Activated CD8-positive, alpha-beta memory T cell treated with anti-CD3 and anti-CD28 coated beads for 4 hours (primary cell): Measurements from ENCODE around the gene SORCS3.

Source experiments
- DNase-seq, 2 donors: peaks; one replicate each; pipeline ENCODE4 v3.0.0-alpha.2; 2020; ENCODE audit warnings: low read depth in 2 of 2

Gene SORCS3

GRCh38 chr10:105181626-105182025, 540.5 kb downstream of the SORCS3 start:
- DNase-seq: no peak

GRCh38 chr10:105183536-105183935, 542.4 kb downstream of the SORCS3 start:
- no peak for DNase-seq

DNA sequence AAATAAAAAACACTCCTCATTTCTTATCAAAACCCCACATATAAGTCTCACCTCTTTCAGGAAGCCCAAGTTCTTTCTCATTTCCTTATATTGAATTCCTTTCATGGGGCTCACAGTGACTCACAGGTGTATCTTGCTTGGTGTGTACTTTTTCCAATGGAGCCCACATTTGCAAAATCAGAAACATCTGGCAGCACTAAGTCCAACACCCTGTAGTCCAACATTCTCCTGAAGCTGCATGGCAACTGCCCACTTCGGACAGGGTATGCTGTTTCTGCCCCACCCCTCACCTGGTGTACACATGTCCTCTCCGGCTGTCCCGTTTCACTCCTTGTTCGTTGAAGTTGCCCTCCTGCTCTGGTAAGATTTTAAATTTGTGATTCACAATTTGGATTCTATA, 544.1 kb downstream of the SORCS3 start:
- no peak for DNase-seq

DNA sequence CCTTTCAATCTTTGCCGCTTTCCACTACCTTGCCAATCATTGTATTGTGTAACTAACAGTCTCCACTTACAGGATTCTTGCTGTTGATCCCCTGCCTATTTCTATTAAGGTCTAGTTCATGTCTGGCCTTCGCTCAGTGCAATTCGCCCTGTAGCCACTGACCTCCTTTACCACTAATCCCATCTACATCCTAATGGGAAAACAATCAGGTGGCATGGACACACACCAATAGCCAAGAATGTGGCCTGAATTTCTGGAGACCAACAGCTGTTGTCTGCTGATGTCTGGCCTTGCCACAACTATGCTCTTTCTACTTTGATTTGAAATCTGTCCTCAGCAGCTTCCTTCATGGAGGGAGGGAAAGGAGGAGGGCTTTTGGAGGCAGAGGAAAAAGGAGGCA, 546.2 kb downstream of the SORCS3 start:
- no peak for DNase-seq

- no peak for DNase-seq
These were observed 547.8 kb downstream of the SORCS3 start for GRCh38 chr10:105188737-105189462.

DNA sequence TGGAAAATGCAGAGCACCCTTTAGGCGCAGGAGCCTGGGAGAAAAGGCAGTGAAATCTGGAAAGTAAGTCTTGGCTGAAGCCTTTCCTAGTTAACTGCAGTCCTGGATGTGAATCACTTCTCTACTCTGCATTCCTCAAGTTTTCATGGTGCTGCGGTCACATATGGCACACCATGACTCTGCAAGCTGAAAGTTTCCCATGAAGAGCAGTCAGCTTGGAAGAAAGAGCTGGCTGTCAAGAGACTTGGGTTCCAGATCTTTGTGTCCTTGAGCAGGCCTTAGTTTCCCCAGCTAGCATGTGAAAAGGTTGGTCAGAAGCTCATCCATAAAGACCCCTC, 548.3 kb downstream of the SORCS3 start:
- no peak for DNase-seq

DNA sequence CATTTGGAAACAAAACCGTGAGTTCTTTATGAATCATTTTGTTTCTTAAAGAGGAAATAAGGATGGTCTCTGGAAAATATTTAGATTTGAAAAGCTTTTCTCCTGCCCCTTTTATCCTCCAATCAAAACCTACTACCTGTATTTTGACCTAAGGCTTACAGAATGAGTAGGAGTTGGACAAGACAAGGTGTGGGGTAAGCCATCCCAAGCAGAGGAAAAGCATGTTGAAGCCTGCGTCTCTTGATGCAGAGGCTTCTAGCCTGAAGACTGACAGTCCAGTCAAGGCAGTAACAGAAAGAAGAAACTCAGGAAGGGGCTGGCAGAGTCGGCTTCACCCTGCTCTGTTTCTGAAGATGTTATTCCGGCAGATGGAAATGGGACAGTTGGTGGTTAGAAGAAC, 551.1 kb downstream of the SORCS3 start:
- no peak for DNase-seq

DNA sequence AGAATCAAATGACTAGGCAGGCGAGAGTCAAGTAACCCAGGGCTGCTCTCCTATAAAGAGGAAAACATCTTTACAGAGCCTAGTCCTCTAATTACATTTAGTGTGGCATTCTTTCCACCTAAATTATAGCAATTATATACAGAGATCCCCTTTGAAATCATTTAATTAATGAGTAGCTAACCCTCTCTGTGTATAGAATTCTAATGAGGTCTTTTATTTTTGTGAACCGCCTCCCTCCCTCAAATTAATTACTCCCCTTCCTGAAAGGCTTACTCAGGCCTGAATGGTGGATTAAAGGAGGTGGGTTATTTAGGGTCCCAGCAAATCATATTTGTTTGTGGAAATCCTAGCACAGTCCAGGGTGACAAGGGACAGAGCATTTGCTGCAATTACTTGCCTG, 551.8 kb downstream of the SORCS3 start:
- no peak for DNase-seq

DNA sequence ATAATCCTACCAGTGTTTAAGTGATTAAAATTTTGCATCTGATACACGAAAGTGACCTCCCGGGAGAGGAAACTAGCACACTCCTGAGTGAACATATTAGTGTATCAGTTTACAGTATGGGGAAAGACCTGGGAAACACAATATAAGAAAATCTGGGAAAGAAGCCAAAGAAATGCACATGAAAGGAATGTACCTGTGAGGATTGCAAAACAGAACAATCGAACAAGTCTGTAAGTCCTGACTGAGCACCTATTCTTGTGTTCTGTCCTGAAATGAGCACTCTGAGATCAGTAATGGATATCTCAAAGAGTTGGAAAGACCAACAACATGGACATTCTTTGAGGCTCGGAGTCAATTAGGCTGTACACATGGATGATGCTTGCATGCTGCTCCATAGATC, 554.7 kb downstream of the SORCS3 start:
- no peak for DNase-seq

DNA sequence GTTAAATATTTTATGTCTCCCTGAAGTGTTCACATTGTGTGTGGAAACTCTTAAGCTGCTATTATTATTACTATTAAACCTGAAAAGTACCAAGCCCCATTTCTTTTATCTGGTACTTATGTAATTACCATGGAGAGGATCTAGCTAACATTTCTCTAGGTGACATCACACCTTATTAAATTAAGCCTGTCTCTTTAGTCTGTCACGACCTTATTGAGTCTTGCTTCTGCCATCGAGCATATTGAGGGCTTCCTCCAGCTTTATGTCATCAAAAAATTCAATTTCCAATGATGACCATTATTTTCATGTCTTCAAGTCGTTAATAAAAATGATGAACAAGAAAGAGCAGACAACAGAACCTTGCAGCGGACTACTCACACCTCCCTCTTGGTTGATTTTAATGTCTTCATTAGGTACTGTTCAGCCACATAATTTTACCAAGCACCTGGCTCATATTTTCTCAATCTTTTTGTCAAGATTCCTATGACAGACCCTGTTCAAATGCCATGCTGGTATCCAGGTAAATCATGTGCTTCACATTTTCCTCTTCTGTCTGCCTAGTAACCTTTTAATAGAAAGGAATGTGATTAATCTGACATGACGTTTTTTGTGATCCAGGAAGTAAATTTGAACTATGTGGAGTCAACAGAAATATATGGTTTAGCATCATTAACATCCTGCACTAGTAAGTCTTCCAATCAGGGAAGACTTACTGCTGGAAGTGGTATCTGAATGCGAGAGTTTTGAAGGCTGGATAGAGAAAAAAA, 556.7 kb downstream of the SORCS3 start:
- no peak for DNase-seq

DNA sequence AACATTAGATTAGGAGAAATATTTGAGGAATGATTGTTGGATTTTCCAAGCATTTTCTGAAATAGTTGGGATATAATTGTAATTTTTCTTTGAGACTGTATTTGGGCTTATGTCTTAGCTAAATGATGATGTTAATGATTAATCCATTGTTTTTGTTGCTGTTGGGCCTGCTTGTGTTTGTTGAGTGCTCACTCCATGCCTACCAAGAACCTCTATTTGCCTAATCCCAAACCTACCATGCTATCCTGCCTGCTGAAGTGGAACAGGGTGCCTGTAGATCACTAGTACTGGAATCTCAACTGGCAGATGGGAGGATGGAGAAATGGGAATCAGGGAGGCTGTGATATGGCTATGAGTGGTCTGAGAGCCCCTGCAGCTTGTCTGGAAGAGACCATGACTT, 565.5 kb downstream of the SORCS3 start:
- no peak for DNase-seq

DNA sequence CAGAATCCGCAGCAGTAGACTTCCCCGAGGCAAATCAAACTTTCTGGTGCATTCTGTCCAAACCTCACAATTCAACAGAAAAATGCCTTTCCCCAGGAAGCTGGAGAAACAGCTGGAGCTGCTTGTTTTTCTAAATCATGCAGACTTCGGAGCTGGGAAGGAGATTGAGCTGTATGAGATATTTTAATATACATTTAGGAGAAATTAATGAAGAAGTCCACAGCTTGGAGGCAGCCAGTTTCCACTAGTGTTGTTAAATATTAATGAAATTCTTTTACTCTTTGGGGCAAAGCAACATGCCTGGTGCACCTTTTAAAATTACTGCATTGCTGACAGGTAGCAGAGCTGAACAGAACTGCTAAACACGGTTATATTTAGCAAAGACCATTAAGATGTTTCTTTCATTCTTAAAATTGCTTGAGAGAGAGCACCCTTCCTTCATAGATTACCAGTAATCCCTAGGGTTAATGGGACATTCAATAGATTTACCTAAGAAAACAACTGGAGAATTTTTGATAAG, 566.4 kb downstream of the SORCS3 start:
- DNase-seq: no peak

DNA sequence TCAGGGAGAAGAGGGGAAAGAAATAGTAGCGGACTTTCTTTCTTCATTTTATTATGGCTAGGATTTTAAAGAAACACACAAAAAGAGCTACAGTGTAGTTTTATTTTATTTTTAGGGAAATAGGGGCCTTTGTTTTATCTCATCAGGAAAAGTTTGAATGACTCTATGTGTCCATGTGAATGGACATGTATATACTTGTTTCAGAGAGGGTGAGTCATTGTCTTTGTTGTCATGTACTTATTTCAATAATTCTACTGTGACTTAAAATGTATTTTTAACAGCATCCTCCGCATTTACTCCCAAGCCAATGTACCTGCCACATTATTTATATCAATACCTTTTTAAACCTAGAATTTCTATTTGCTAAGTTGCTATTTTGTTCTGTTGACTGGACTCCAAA, 569.5 kb downstream of the SORCS3 start:
- no peak for DNase-seq

GRCh38 chr10:105237685-105238084, 596.6 kb downstream of the SORCS3 start:
- no peak for DNase-seq

DNA sequence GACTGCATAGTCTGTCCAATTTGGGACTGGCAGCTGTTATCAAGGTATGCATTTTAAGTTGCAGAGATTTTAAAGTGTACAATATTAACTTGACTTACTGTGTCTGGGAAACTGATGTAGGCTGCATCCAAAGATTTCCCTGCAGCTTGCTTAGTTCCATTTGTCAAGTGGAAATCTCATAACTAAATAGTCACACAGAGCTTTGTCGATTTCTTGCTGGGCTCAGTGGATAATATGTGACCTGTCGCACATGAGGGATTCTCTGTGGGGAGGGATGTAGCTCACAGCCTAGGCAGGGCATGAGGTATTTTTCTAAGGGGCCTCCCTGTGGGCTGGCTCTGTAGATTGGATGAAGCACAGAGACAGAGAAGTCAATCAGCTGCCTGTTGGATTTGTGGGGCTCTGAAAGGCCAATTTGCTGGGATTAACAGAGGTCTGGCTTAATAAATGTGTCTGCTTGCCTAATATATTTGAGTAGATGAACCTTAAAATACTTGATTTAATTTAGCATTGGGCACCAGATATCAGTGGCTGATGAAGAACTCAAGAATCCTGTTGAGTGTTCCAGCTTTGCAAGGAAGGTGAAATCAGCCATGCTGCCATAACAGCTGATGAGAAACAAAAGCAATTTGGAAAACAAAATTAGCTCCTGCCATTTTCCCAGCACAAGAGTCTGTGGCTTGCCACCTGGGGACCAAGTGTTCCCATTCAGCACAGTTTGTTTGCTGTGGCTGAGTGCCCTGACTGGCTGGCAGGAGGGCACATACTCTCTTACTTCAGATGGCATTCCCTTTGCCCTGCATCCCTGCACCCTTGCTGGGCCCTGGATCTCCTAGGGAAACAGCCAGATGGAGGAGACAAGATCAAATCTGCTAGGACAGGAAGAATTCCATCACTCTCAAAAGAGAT, 598.5 kb downstream of the SORCS3 start:
- DNase-seq: no peak

DNA sequence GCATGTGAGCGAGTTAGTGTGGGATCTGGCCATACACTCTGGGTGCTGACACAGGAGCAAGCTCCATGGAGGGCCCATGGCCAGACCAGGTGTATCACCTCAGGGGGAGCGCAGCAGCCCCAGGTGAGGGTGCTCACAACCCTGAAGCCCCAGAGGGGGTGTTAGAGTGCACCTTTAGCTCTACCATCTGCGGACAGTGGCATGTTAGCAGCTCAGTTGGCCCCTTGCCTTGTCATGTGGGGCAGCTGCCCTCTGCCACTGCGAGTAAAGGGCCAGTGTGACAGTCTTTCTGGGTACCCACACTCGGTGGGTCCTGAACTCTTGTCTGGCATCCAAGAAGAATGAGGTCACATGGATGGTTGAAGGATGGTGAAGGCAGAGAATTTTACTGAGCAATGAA, 600.2 kb downstream of the SORCS3 start:
- DNase-seq: no peak

- no peak for DNase-seq
These were observed 602.3 kb downstream of the SORCS3 start for GRCh38 chr10:105243381-105243780.

GRCh38 chr10:105243825-105244224, 602.7 kb downstream of the SORCS3 start:
- no peak for DNase-seq

DNA sequence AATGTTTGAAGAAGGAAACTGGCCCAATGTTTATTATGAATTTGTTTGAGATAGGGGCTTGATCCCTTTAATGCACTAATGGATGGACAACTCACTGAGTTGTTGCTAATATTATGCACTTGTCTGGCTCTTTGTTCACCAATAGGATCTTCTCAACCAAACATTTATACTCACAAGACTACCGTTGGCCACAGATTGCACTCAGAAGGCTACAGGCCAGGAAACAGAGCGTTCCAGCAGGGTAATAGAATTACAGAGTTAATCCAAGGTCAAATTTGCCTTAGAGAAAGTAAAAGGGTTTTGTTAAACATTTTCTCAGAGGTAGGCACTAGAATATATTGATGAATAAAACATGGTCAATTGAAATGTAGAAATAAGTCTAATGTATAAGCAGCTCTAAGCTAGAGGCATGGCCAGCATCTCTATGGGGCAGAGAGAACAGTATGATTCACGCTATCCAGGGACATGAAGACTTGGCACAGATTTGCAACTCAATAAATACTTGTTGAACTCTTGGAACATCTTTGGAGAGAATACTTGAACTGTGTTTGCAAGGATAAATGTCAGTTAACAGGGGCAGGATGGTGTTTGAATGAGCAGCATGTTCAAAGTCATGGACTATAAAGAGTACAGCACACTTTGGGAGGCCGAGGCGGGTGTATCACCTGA, 606.9 kb downstream of the SORCS3 start:
- DNase-seq: no peak

GRCh38 chr10:105252911-105253310, 611.8 kb downstream of the SORCS3 start:
- no peak for DNase-seq

DNA sequence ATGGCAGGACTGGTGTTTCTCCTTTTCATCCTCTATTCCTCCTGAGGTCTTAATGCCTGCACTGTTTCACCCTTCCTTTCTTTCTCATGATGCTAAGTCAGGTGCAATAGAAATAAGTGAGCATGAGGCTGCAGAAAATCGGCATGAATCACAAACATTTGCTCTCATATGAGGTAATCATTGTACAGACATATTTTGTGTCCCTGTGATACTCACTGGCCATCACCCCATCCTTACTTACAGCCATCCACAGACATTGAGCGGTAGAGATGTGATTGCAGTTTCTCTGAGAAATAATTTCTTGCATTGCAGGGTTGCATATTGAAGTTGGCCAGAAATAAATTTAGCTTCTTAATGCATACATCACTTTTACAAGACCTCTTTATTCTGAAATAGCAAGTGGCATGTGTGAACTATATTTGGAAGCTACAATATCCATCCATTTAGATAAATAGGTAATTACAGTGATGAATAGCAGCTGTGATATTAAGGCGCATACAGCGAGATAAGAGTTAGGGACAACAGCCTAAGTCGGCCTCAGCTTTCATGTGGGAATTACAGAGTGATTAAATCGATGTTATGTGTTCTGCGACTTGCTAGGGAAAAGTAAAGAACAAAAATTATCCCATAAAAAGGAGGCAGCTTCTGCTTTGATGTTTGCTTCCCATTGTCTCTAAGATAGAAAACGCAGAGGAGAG, 612.6 kb downstream of the SORCS3 start:
- no peak for DNase-seq
